Esophagus mucosa (tissue), 1 donor: ENCODE measurements around the gene NDUFB6. TPM values are rescaled to one million over a fixed set of nuclear protein-coding genes. Genes with fewer than 3 reads are reported as not detected.
"Not testable (repeated sequence)": the region's sequence is repeated elsewhere in the genome, so short reads cannot be mapped to it uniquely, and the experiment has no call there.

Experiments
- ATAC-seq: fragments of 200-7000 bp; cut with Tn5 transposase; one replicate; pipeline ENCODE4 v1.9.1; 2020
- total RNA-seq: library from RNA; stranded (reverse); gene quantifications from one replicate; pipeline ENCODE4 v1.2.4, GENCODE V29; 2023
- donor health status: DM: yes; HTN: yes; CAD: no.

The NDUFB6 gene
- 39.2 TPM for total RNA-seq

DNA sequence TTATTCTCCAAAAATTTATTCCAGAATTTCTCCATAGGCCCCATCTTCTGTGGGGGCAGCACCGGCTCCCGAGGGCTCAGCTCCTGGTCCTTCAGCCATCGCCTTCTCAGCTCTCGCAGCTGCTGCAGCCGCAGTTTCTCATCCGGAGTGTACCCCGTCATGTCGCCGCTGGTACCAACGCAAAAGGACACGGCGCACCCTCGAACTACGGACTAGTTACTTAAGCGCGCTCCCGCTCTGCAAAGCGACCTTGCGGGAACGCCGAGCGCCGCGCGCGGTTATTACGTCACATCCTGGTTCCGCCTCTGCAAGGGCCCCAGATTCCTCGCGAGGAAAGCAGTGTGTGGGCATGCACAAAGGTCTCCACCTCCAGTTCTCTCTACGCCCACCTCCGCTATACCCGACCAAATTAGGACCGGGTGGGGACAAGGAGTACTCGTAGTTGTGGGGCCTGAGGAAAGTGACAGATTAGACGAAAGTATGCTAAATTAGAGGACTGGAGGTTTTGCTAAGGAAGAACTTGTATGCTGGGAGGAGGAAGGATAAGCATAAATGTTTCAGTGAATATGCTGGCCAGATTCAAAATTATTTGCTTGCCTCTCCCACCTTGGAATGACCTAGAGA lies at the start of gene NDUFB6:
NDUFB6 (minus strand) TSS at position 260 of the 624 bp plus-strand sequence; CDS start at position 161, 99 bp downstream.
- peak; percentile 97 for ATAC-seq

DNA sequence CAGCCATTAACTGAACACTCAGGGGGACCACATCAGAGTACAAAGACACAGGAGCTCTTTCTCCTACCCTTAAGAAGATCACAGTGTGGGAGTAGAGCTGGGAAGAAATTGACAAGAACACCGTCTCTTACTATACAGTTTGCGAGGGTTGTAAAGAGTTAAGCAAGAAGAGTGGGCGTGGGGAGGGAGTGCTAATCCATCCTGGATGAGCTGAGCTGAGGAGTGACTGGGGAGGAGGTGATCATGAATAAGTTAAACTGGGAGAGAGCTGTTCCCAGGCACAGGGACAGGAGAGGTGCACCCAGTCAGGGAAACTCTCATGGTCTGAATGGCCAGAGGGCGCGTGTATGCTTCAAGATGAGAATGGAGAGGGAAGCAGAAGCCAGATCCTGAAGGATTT lies 45.3 kb upstream of the NDUFB6 start:
- no peak for ATAC-seq

DNA sequence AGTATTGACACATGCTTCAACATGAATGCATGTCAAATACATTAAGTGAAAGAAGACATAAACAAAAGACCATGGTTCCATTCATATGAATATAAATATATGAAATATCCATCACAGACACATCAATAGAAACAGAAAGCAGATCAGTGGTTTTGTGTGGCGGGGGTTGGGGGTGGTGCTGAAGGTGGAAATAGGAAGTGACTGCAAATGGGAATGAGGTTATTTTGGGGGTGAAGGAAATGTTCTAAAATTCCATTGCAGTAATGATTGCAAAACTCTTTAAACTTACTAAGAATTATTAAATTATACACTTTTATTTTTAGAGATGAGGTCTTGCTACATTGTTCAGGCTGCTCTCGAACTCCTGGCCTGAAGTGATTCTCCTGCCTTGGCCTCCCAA lies 33.9 kb upstream of the NDUFB6 start:
- no peak for ATAC-seq

DNA sequence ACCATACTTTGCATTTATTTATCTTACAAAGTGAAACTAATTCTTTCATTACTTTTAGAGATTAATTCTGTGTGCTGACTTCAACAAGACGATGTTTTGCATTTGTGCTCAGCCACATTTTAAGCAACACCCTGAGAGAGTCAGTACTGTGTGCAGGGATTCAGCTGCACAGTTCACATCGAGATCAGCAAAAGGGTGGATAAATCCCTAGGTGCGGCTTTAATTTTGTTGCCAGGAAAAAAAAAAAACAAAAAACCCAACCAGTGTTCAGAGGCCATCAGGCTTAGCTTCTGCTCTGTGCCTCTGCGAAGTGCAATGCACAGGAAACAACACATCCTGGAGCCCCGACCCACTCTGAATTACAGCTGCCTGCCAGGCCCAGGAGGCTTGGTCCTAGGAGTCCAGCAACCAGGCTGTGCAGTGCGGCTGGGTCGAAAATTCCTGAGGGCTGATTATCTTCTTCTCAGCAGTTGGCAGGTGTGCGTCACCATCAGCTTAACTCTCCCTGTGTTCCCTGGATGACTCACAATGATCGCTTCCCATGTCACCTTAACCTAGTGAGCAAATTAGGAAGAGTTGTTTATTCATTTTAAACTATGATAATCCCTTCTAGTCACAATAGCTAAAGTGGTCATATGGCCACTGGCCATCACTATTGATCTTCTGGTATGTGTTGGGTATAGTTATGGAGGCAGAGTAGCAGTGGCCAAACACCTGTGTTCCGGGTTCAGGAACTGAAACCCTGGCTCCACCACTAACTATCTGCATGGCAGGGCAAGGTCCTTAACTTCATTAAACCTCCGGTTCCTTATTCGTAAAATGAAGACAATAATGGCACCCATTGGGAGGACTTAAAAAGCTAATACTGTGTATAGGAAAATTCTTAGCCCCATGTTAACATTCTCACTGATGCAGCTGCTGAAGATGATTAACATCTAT lies 31.2 kb upstream of the NDUFB6 start:
- peak; percentile 98 for ATAC-seq

DNA sequence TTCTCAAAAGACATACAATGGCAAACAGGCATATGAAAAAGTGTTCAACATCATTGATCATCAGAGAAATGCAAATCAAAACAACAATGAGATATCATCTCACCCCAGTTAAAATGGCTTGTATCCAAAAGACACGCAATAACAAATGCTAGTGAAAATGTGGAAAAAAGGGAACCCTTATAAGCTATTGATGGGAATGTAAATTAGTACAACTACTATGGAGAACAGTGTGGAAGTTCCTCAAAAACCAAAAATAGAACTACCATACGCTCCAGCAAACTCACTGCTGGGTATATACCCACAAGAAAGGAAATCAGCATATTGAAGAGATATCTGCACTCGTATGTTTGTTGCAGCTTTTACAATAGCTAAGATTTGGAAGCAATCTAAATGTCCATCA lies 26.1 kb upstream of the NDUFB6 start:
- ATAC-seq = not testable (repeated sequence)

DNA sequence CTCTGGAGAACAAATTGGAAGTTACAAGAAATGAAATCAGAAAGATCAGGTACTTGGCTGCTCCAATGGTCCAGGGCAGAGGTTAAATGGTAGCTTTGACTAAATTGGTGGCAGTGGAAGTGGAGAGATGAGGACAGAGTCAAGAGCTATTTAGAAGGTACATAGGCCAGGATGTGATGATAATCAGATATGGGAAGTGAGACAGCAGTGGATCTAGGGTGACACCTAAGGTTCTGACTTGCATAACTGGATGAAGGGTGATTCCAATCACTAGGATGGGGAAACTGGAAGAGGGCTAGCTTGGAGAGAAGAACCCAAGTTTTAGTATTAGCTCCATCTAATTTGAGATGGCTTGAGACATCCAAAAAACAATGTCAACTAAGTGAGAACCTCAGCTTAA lies 24.0 kb upstream of the NDUFB6 start:
- ATAC-seq = no peak

DNA sequence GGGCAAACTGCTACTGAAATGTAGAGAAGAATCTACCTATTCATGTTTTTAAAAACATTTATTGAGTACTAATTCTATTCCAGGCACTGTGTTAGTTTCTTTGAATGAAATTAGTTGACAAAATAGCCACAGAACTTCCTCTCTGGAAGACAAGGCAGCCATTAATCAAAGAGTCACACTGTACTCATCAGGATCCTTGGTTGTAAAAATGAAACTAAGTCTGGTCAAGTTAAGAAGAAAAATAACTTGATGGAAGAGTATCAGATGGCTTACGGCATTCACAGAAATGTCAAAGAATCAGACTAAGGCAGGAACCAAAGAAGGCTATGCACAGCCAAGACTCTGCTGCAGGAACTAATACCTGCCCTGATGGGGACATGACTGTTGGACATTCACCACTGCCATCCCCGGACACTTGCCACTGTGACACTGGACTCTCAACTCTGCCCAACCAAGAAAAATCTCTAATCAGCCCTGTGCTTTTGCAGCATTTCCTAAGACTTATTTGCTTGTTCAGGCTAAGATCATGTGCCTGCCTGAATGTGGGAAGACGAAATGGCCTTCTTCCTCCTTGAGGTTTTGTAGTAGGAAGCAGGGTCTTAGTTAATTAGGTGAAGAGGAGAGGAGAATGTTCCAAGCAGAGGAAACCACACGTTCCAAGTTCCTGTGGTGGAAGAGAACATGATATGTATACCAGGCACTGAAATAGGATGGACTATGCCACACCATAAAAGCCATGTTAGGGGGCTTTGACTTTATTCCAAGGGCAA lies 23.3 kb upstream of the NDUFB6 start:
- ATAC-seq = no peak

DNA sequence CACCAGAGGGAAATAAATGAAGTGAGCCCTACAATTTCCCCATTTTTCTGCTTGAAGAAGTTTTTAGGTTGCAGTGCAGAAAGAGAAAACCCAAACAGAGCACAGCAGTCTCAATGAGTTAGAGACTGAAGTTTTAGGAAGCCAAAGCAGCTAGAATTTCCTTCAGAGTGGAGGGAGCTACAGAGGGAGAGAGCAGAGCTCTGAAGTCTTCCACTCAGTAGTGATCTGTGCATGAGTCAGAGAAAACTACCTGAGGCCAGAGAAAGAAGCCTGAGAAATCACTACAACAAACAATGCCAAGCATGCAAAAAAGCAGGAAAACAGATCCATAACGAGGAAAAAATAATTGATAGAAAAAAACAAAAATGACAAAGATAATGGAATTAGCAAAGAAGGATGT lies 17.9 kb upstream of the NDUFB6 start:
- peak; percentile 56 for ATAC-seq

DNA sequence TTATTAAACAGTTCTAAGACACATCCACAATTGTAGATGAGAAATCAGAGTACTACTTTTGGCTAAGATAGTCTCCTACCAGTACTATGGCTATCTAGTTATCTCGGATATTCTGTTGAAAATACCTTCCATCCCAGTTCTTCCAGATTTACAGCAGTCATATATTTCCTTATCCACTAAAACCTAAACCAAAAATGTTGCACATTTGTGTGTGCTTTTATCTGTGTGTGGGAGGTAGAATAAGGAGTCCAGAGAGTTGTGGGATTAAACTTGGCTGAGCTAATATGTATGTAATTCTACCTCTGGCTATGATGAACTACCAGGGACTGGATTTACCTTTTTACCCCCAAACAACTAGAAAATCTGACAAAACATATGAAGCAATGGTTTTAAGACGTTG lies 17.5 kb upstream of the NDUFB6 start:
- ATAC-seq = no peak

DNA sequence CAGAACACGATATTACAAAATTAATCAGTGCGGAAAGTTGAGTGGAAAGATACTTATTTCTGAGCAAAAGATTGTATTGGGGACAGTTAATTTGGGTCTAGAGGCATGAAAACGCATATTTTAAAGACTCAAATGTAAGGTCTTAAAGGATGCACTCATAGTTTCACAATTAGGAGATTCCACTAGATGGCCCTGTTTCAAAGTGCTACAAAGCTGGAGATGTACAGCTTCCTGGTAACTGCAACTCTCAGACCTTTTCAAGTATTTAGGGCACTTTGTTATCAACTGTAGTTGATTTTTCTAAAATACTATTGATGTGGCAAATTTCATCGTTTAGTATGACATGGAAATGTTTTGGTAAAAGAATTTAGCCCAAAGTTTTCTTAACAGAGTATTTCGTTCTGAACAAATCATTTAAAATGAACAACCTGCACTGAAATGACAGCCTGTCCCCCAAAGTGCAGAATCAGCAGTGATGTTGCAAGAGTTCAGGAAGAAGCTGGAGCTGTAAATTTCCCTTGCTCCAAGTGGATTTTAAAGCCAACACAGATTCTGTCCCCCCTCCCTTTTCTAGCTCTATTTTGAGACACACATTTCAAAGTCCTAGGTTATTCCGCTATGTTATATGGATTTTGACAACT lies 16.2 kb upstream of the NDUFB6 start:
- peak; percentile 64 for ATAC-seq

DNA sequence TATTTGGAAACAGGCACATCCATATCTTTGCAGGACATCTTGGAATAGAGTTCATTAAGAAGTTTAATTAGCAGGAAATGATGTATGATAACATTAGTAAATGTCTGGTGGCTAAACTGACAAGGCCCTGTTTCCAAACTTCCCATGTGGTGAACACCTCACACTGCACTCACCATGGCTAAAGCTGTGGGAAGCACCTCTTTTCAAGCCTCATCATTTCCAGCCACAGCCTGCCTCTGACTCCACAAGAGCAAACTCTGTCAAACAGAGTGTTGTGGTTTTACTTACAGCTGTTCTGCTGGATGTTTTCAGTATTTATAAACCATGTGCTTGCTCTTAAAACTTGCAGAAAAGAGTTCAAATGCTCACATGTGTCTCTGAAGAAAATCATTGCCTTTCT lies 14.9 kb upstream of the NDUFB6 start:
- ATAC-seq = no peak

DNA sequence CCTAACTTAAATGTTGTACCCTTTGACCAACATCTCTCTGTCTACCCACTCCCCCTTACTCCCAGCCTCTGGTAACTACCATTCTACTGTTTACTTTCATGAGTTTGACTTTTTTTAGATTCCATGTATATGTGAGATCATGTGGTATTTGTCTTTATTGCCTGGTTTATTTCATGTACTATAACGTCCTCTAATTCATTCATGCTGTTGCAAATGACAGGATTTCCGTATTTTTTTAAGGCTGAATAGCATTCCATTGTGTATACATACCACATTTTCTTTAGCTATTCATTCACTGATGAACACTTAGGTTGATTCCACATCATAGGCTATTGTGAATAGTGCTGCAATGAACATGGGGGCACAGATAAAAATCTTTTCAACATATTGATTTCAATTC lies 11.8 kb upstream of the NDUFB6 start:
- ATAC-seq = no peak

DNA sequence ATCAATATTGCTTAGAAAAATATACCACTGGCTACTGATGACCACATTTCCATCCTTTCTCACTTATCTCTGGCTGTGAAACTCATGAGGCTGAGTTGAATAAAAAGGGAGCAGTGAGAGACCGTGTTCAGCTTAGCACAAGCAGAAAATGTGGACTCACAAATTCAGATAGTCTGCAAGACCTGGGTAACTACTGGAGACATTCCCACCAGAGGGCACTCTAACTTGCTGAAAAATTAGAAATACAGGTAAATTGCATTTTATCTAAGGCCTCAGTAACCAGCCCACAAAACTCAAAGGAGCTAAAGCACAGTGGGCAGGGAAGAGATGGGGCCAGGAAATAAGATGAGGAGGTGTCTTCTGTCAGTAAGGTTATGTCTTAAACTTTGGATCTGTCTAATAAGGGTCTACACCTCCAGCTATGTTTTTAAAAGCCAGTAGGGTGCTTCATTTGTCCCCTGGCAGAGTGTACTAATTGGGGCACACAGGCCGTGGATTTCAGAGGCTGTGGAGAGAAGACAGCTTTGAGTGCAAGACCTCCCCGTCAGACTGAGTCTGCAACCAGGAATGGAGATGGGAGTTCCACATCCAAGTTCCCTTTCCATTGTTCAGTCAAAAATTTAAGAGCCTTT lies 8.7 kb upstream of the NDUFB6 start:
- ATAC-seq = no peak

DNA sequence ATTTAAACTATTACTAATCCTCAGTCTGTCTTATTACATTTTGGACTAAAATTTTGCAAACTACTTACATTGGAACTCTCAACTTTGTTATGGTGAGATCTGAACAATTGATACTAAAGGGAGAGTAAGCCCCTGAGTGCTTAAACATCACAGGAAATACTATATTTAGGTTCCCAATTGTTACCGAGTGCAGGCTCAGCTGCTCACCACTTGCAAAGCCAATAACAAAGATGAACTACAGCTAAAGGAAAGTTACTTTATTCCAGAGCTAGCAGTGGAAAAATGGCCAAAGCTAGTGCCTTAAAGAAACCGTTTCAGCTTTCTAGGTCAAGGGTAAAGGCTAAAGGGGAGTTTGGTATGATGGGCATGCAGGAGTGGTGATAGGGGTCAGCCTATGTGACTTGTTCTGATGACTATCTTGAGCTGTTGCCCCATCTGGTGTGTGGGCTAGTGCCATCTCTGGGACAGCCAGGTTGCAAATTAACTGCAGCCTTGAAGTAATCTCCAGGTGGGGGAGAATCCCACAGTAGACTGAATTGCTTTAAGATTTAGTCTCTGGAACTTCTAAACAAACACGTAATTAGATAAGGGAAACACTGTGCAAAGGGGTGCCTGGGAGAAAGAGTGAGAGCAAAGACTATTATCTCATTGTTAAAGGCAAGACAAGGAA lies 7.8 kb upstream of the NDUFB6 start:
- ATAC-seq = no peak

DNA sequence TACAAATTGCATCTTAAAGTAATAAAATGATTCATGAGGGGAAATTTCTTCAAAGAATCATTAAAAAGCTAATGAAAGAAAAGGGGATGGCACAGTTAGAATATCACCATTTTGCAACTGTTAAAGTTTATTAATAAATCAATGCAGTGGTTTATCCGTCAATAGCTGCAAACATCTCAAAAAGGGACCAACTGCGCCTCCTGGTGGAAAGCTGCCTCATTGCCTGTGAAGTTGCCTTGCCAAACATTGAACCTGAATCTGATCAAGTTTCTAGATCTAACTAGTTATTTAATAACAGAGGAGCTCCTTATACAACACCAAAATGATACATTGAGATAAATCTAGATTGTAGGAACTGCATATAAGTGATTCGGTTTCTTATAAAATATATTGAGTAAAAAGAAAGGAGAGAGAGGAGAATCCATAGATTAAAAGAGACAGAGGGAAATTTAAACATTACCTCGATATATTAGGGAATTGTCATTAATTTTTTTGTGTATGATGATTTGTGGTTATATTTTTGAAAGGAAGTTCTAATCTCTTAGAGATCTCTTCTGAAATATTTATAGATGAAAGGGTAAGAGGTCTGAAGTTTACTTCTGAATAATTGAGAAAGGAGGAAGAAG lies 6.9 kb upstream of the NDUFB6 start:
- ATAC-seq = peak; percentile 42

DNA sequence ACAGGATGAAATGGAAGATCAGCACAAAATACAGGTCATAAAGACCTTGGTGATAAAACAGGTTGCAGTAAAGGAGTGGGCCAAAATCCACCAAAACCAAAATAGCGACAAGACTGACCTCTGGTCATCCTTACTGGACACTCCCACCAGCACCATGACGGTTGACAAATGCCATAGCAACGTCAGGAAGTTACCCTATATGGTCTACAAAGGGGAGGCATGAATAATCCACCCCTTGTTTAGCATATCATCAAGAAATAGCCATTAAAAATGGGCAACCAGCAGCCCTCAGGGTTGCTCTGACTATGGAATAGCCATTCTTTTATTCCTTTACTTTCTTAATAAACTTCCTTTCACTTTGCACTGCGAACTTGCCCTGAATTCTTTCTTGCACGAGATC lies 6.0 kb upstream of the NDUFB6 start:
- ATAC-seq = no peak

DNA sequence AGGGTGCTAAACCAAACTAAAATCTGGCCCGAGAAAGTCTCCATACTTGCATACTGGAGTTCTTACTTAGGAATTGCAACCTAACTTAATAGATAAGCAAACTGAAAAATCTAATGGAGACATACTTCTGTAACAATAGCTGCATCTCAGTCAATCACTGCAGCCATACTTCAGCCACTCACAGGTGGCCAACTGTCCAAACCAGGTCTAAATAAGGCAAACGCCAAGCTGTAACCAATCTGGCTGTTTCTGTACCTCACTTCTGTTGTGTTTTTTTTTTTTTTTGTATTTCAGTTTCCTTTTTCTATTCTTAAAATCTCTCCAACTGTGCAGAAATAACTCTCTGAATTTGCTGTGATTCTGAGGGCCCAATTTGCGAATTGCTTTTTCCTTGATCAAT lies 4.4 kb upstream of the NDUFB6 start:
- ATAC-seq = no peak

DNA sequence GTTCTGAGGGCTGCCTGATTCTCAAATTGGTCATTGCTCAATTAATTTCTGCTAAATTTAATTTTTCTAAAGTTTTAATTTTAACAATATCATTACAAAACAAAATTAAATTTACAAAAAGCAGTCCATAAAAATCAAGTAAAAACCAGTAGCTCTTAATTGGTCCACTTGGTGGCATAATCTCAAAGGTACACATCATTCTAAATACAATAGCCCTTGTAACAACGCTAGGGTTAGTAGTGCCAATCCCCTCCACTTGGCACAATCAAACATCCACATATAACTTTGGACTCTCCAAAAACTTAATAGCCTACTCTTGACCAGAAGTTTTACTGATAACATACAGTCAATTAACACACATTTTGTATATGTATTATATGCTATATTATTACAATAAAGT lies 1.9 kb upstream of the NDUFB6 start:
- ATAC-seq = no peak

DNA sequence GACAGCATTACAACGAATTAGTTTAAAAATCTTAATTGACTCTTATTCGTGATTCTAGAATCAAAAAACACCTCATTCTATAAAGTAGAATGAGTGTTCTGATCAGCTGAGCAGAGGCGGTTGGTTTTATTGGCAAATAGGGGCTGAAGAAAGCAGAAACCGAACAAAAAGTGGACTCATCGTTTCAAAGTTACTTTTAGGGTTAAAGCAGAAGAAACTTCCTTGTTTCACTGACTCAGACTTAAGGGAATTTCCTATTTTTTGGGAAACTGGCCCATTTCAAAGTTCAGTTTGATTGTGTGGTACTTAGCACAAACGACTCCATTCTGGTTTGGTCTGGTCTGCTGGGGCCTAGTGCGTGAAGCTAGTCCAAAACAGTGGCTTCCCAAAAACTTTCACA lies 862 bp upstream of the NDUFB6 start:
- ATAC-seq = no peak

DNA sequence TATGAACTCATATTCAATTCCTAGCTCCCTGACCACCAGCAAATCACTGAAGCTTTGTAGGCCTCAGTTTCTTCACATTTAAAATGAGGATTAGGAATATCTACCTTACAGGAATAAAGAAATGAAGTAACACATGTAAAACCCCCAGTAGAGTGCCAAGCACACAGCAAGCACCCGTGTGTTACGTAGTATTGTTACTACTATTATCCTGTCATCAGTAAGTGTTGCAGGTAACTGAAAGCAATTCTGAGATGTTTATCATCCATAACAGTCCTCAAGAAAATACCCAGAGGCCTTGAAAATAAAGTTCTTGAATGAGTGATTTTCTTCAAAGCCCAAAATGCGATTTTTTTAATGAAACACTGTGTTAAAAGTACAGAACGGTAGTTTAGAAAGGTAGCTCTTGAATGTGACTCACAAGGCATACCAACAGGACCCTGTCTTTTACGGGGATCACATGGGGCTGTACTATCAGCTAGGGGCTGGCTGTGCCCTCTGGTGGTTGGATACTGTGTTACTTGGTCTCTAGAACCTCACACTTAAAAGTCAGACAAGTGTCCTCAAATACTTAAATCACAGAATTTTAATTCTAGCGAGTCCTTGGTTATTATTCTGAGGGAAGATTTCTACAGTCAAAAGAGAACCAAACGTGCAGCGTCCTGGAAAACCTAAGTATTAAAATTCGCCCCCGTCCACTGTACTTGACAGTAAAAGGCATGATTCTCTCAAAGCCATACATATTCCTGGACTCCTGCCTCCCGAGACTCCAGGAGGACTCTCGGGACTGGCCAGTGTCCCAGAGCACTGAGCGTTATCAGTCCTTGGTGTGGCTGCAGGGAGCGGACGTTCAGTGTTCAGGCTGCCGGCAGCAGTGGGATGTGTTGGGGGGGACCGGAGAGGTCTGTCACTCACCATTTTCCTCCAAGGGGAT lies 725 bp downstream of the NDUFB6 start:
- ATAC-seq = peak; percentile 92
